Measurements from ENCODE around the gene LRRC71. TPM values are rescaled to one million over a fixed set of nuclear protein-coding genes. Genes with fewer than 3 reads are reported as not detected.

The LRRC71 gene
- total and polyA plus RNA-seq, 2 of the 13 experiments (the other 11 are each of a cell fraction or from before 2014, with no cell fraction given): not detected

DNA sequence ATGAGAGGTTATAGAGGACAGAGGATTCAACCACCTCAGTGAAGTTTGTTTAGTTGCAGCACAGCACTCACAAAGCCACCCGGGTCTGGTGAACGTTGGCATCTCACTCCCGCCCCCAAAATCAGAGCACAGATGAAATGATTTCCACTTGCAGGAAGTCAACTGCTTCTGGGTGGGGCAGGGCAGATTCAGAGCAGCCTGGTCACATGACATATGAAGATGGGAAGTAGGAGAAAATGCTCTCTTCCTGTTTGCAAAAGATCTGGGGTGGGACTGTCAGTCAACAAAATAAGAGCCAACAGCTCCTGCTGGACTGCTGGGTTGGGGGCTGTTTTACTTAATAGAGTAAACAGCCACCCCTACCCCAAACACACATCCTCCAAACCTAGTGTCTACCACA is 43.2 kb downstream of the LRRC71 start:
- H3K9me3 ChIP-seq (ENCODE audit: low read length): no peaks in the 10 kb centered on the region
- CTCF ChIA-PET (ENCODE audit: low intra/inter-chr PET ratio, low total read pairs): no interaction called here
- in situ Hi-C loops (cut with HindIII; ENCODE audit: extremely low pct_ligation_motif_present, low pct_unique_long_range_greater_than_20kb): no loop called here
- H4K20me1 ChIP-seq (ENCODE audit: insufficient read depth, low read length): no peaks in the 10 kb centered on the region
- H3K4me2 ChIP-seq (ENCODE audit: low read depth, low read length): no peak overlapping the region
- no peaks in the 10 kb centered on the region for H3K79me2 ChIP-seq (ENCODE audit: insufficient read depth, low read length)
- no peak overlapping the region for H3K9ac ChIP-seq (ENCODE audit: insufficient read depth, low read depth, low read length)
- intact Hi-C loops (cut with micrococcal nuclease; ENCODE audit: unreplicated experiment): no loop called here
- H3K27ac ChIP-seq (ENCODE audit: extremely low read length, insufficient read depth, low read length): no peak overlapping the region
- TF ChIP-seq, protein P1, sequence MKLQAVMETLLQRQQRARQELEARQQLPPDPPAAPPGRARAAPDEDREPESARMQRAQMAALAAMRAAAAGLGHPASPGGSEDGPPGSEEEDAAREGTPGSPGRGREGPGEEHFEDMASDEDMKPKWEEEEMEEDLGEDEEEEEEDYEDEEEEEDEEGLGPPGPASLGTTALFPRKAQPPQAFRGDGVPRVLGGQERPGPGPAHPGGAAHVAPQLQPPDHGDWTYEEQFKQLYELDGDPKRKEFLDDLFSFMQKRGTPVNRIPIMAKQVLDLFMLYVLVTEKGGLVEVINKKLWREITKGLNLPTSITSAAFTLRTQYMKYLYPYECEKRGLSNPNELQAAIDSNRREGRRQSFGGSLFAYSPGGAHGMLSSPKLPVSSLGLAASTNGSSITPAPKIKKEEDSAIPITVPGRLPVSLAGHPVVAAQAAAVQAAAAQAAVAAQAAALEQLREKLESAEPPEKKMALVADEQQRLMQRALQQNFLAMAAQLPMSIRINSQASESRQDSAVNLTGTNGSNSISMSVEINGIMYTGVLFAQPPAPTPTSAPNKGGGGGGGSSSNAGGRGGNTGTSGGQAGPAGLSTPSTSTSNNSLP (IDR thresholded peaks at IDR 0.05; ENCODE audit: low read depth, low read length): no peak
- TF ChIP-seq ZNF766 (CRISPR knock-in tag; IDR thresholded peaks at IDR 0.05; ENCODE audit: borderline replicate concordance) (no peak), NFATC3 (CRISPR knock-in tag; IDR thresholded peaks at IDR 0.05) (no peak), SUZ12 (IDR thresholded peaks at IDR 0.05; ENCODE audit: low read depth, low read length) (no peak), ZNF672 (CRISPR knock-in tag; IDR thresholded peaks at IDR 0.05) (no peak), HOXA3 (CRISPR knock-in tag; IDR thresholded peaks at IDR 0.05) (no peak), GATAD1 (CRISPR knock-in tag; IDR thresholded peaks at IDR 0.05) (no peak), ATAD3A (CRISPR knock-in tag; IDR thresholded peaks at IDR 0.05) (no peak), GATA4 (IDR thresholded peaks at IDR 0.05; ENCODE audit: borderline replicate concordance, low read depth) (no peak), SIX1 (CRISPR knock-in tag; IDR thresholded peaks at IDR 0.05; ENCODE audit: borderline replicate concordance) (no peak), DNMT3B (CRISPR knock-in tag; conservative IDR thresholded peaks at IDR 0.05) (no peak), ZNF329 (CRISPR knock-in tag; IDR thresholded peaks at IDR 0.05; ENCODE audit: low read depth) (no peak), TBL1XR1 (IDR thresholded peaks at IDR 0.05; ENCODE audit: borderline replicate concordance, low read length, partially characterized antibody) (no peak)
- TF ChIP-seq, protein P2, sequence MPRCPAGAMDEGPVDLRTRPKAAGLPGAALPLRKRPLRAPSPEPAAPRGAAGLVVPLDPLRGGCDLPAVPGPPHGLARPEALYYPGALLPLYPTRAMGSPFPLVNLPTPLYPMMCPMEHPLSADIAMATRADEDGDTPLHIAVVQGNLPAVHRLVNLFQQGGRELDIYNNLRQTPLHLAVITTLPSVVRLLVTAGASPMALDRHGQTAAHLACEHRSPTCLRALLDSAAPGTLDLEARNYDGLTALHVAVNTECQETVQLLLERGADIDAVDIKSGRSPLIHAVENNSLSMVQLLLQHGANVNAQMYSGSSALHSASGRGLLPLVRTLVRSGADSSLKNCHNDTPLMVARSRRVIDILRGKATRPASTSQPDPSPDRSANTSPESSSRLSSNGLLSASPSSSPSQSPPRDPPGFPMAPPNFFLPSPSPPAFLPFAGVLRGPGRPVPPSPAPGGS (CRISPR knock-in tag; IDR thresholded peaks at IDR 0.05): no peak
- TF ChIP-seq, protein P3, sequence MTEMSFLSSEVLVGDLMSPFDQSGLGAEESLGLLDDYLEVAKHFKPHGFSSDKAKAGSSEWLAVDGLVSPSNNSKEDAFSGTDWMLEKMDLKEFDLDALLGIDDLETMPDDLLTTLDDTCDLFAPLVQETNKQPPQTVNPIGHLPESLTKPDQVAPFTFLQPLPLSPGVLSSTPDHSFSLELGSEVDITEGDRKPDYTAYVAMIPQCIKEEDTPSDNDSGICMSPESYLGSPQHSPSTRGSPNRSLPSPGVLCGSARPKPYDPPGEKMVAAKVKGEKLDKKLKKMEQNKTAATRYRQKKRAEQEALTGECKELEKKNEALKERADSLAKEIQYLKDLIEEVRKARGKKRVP (CRISPR knock-in tag; IDR thresholded peaks at IDR 0.05): no peak
- TF ChIP-seq, protein P4, sequence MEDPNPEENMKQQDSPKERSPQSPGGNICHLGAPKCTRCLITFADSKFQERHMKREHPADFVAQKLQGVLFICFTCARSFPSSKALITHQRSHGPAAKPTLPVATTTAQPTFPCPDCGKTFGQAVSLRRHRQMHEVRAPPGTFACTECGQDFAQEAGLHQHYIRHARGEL (CRISPR knock-in tag; IDR thresholded peaks at IDR 0.05): no peak
- DNase-seq (ENCODE audit: low spot score): no peak
- no peak overlapping the region for H2AFZ ChIP-seq (ENCODE audit: low read length)
- BruUV-seq (replicated peaks): no TSS peak
- no peak; the same call in 2 of the 3 replicates for ATAC-seq
- H3K4me3 ChIP-seq (replicated peaks in 1 of 3; ENCODE audit: insufficient read depth in 1 of 3, low read depth in 2 of 3, low read length in 3 of 3): no peak overlapping the region
- FAIRE-seq: no peak
- no peaks in the 10 kb centered on the region for H3K27me3 ChIP-seq (ENCODE audit: control insufficient read depth in 1 of 2, insufficient read depth in 2 of 2, low read length in 2 of 2)
- H3K36me3 ChIP-seq (replicated peaks in 1 of 2; ENCODE audit: control insufficient read depth in 1 of 2, insufficient read depth in 2 of 2, low read length in 2 of 2): peaks cover 14 to 62% of the 10 kb centered on the region in 2 experiments
- 42% methylated on average over 3 of the region's 3 CpGs for WGBS (ENCODE audit: low lambda C conversion rate)
- POLR2A ChIA-PET: no interaction called here
- peaks cover 12% of the 10 kb centered on the region; the same call in 1 of the 2 replicates for H3K4me1 ChIP-seq (ENCODE audit: insufficient read depth, low read length)

Data from HepG2 (cell line).